ENCODE results near the gene KRT17. TPM values are rescaled to one million over a fixed set of nuclear protein-coding genes. Genes with fewer than 3 reads are reported as not detected.
"Not testable (repeated sequence)": the region's sequence is repeated elsewhere in the genome, so short reads cannot be mapped to it uniquely, and the experiment has no call there.

KRT17 gene
- total RNA-seq, 2 donors from 2014 or later: 0.70 TPM; not detected in 1

DNA sequence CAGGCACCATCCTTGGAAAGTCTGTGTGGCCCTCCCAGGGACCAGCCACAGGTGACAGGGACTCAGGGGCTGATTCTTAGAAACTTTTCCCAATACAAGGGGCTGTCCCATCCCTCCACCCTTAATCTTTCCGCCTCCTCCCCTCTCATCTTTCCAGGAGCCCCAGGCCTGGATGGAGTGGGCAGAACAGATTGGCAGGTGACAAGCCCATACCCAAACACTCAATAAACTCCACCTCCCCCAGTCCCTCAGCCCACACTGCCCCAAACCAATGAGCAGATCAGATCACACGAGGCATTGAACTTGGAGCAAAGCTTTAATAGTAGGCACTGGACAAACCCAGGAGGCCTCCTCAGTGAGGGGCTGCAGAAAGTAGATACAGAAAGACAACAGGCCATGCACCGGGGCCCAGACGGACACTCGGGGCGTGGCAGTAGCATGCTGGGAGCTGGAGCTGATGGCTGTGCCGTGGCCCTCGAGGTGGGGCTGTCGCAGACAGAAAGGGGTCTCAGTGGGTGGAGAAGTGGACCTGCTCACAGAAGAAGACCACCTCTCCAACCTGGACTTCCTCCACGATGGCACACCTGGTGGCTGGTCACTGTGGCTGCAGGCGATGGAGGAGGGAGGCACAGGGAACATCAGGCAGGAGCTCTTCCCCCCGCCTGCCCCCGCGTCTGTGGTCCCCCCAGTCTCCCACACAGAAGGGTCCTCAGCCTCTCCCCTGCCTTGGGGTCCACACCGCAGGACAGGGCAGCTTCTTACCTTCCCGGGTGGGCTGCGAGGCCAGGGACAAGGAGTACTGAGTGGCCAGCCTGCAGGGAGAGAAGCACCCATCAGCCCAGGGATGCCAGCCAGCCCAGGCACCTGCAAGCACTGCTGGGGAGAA lies 1.9 kb upstream of the KRT17 start:
- ATAC-seq; DNase-seq; intact Hi-C loops (cut with DNase I, micrococcal nuclease): not testable (repeated sequence)

DNA sequence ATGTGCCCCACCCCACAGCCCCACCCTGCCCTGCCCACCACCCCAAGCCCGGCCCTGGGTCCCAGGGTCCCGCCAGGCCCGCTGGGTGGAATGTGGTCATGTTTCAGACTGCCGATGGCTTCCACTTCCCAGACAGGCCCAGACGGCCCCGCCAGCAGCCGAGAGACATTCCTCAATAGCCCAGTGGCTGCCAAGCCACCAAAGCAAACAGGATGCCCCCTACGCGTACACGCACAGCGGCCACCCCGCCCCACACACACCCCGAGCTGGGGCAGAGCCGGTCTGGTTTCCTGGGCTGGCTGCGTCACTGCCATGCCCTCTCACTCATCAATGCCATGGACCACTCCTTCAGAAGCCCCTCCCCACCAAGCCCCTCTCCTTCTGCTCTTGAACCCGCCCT lies 1.2 kb upstream of the KRT17 start:
- DNase-seq (no peak), ATAC-seq (no peak)
- intact Hi-C loops (cut with DNase I, micrococcal nuclease): no loop called here

- DNase-seq; intact Hi-C loops (cut with DNase I, micrococcal nuclease); ATAC-seq: not testable (repeated sequence)
Observed at GRCh38 chr17:41623184-41623861, 1.1 kb downstream of the KRT17 start.

DNA sequence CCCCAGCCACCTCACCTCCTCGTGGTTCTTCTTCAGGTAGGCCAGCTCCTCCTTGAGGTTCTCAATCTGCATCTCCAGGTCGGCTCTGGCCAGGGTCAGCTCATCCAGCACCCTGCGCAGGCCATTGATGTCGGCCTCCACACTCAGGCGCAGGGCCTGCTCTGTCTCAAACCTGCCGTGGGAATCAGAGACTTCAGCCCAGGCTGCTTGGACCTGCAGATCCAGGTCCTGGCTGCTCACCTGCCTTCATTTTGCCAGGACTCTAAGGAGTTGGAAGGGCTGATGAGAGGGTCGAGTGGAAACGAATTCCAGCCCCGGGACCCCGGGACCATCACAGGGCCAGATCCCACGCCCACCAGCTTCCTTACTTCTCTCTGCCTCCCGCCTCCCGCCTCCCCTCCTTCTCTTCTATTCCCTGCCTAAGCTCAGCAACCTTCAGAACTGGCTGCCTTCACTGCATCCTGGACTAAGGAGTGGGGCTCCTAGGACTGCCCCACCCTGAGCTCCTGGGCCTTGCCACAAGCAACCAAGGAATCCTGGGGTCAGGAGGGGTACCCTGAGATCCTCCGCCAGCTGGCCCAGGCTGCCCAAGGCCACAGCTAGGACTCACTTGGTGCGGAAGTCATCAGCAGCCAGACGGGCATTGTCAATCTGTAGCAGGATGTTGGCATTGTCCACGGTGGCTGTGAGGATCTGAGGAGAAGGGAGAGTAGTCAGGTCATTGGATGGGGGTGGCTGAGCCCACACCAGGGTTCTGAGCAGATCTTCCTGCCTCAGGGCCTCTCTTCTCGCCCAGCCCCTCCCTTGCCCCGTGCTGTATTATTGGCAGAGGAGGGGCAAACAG lies 1.8 kb downstream of the KRT17 start:
- intact Hi-C loops (cut with DNase I, micrococcal nuclease); ATAC-seq; DNase-seq: not testable (repeated sequence)

- ATAC-seq (no peak), DNase-seq (no peak)
- intact Hi-C loops (cut with DNase I, micrococcal nuclease): no loop called here
Observed at GRCh38 chr17:41621916-41622315, 2.5 kb downstream of the KRT17 start.

GRCh38 chr17:41621435-41621817 lies 2.9 kb downstream of the KRT17 start:
- intact Hi-C loops (cut with DNase I, micrococcal nuclease); ATAC-seq; DNase-seq: not testable (repeated sequence)

DNA sequence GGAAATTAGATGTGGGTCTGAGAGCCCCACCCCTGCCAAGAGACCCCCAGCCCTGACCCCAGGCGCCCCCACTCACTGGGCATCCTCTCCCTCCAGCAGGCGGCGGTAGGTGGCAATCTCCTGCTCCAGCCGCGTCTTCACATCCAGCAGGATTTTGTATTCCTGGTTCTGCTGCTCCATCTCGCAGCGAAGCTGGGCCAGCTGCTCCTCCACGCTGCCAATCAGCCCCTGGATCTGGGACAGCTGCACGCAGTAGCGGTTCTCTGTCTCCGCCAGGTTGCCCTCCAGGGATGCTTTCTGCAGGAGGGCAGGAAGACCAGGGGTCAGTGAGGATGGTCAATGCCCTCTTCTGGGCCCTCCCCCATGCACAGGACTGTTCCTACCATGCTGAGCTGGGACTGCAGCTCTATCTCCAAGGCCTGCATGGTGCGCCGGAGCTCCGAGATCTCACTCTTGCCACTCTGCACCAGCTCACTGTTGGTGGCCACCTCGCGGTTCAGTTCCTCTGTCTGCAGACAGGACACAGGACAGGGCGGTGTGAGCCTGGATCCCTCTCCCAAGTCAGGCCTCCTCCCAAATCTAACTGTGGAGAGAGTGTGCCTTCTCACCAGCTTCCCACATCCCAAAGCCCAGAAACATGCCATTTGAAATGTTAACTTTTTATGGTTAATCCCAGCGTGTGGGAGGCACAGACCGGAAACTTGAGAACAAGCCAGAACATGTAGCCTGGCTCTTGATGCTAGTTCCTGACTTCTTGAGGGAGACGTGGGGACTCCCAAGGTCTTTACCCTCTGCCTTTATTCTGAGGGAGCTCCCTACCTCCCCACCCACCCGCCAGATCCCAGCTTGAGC lies 3.6 kb downstream of the KRT17 start:
- DNase-seq: no peak
- intact Hi-C loops (cut with DNase I, micrococcal nuclease): no loop called here

GRCh38 chr17:41619927-41620582 lies 4.3 kb downstream of the KRT17 start:
- DNase-seq; intact Hi-C loops (cut with DNase I, micrococcal nuclease); ATAC-seq: not testable (repeated sequence)

More for the DNA sequence above, 3.6 kb downstream of the KRT17 start:
- ATAC-seq: no peak

DNA sequence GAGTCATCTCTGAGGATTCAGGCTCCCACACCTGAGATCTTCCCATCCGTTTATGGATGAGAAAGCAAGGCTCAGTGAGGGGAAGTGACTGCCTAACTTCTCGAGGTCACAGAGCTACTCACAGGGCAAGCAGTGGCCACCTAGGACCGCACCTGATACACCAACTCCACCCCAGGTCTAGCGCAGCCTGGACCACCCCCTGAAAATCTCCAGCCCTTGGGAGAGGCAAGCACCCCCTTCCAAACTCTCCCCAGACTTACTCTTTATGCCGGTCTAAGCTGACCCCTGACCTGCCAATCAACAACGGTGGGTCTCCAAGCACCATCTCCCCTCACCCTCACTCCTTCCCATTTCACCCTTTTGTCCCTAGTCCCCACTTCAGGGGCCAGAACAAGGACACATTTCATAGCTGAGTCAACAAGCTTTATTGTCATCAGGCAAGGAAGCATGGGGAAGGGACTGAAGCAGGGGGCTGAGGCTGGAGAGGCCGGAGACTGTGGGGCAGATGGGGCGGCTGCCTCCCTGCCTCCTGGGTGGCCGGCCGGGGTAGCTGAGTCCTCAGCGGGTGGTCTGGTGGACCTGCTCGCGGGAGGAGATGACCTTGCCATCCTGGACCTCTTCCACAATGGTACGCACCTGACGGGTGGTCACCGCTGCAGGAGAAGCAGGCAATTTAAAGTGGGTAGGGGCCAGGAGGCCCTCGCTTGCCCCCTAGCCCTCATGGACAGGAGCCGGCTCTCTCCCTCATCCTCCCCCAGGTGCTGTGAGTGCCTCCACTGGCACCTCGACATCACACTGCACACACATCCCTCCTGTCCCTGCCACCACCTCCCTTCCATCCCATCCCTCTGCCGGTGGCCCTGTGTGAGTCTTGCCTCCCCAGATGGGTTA lies 5.1 kb downstream of the KRT17 start:
- DNase-seq: no peak
- ATAC-seq: no peak
- intact Hi-C loops (cut with DNase I, micrococcal nuclease): no loop called here

DNA sequence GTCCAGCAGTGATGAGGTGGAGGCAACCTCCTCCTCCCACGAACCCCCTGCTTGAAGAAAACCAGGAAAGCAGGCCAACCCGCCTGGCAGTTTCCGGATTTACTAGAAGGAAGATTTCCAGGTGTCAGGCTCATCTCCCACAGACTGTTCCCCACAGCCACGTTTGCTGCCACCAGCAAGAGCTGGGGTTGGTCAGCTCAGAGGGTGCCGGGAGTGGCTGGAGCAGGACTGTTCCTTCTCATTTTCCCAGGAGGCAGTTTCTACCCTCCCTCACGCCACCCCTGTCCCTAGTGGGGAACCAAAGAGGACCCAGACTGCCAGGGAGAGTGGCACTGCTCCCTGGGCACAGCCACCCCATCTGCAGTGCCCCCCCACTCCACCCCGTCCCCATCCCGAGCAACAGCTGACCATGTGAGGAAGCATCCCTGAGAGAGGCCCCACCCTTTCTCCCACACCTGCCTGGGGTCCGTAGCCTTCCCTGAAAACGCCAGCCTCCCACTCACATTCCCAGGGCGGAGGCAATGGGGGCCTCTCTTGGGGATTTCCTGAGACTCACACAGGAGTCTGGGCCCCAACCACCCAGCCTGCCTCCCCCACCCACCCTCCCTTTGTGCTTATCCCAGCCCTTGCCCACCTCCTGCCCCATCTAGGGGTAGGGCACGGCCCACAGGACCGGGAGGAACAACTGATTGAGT lies 5.9 kb downstream of the KRT17 start:
- no peak for ATAC-seq
- DNase-seq: no peak
- intact Hi-C loops (cut with DNase I, micrococcal nuclease): no loop called here

- ATAC-seq (no peak), DNase-seq (no peak)
- intact Hi-C loops (cut with DNase I, micrococcal nuclease): no loop called here
Observed at GRCh38 chr17:41617698-41618097, 6.7 kb downstream of the KRT17 start.

- no peak for DNase-seq
- ATAC-seq: no peak
- intact Hi-C loops (cut with DNase I, micrococcal nuclease): no loop called here
Observed at GRCh38 chr17:41617136-41617535, 7.2 kb downstream of the KRT17 start.

GRCh38 chr17:41616486-41616885 lies 7.9 kb downstream of the KRT17 start:
- DNase-seq; intact Hi-C loops (cut with DNase I, micrococcal nuclease): not testable (repeated sequence)

DNA sequence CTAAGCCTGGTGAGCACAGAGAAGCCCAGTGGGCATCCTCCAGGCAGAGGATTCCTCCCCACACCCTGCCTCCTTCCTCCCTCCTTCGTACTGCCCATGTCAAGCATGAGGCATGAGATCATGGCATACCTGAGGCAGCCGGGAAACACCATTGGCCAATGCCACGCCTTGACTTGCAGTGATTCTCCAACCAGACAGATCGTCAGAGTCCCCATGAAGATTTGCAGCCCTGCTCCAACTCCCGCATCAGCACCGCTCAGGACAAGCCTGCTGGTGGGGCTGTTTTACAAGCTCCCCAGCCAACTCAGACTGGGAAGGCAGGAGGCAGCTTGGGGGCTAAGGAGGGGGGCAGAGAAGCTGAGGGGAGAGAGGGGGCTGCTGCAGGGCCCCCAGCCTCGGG lies 8.9 kb downstream of the KRT17 start:
- ATAC-seq: no peak
- DNase-seq: no peak
- intact Hi-C loops (cut with DNase I, micrococcal nuclease): no loop called here

More at GRCh38 chr17:41616486-41616885, 7.9 kb downstream of the KRT17 start:
- ATAC-seq: not testable (repeated sequence)

DNA sequence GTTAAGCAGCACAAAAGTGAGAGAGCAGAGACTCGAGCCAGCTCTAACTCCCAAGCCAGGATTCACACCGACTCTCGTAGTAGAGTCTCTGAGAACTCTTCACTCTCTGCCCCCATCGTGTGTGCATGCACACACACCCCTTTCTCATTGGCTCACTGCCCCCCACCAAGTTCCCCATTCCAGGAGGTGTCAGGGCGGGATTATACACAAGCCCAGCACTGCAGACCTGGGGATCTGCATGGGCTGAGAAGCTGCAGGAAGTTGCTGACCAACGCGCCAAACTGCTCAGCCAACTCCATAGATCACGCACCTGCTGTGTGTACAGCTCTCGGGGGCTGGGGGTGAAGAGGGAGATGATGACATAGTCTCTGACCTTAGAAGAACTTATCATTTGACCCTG lies 9.6 kb downstream of the KRT17 start:
- DNase-seq; ATAC-seq; intact Hi-C loops (cut with DNase I, micrococcal nuclease): not testable (repeated sequence)

- intact Hi-C loops (cut with DNase I, micrococcal nuclease): no loop called here
- no peak for DNase-seq
- no peak for ATAC-seq
Observed at GRCh38 chr17:41614098-41614497, 10.3 kb downstream of the KRT17 start.
